K562 (cell line): ENCODE data around the gene PLCL1.

Source experiments
- ARID2 ChIP-seq: fragments of 450-650 bp; IDR thresholded peaks from 2 replicates; pipeline ENCODE4 v1.6.1; 2017; ENCODE audit warnings: antibody characterized with exemption, mild to moderate bottlenecking
- CTCF ChIP-seq, 3 experiments: IDR thresholded peaks in 2 of 3; conservative IDR thresholded peaks in 1 of 3; 2 replicates each; pipeline ENCODE4 v1.5.1; 2011 to 2012; ENCODE audit warnings: low read length in 3 of 3, mild to moderate bottlenecking in 3 of 3, control low read depth in 2 of 3, improper control_type of control experiment in 1 of 3, inconsistent platforms in 1 of 3, low read depth in 1 of 3, mixed read lengths in 1 of 3, moderate library complexity in 1 of 3; ENCODE audit not compliant: insufficient read depth in 2 of 3
- MXI1 ChIP-seq: IDR thresholded peaks from 2 replicates; pipeline ENCODE4 v1.6.1; 2011; ENCODE audit warnings: low read depth, mild to moderate bottlenecking, improper control_type of control experiment, low read length
- PRDM10 ChIP-seq: fragments of 450-650 bp; IDR thresholded peaks from 2 replicates; pipeline ENCODE4 v1.6.1; 2018; ENCODE audit not compliant: partially characterized antibody
- SIN3A ChIP-seq, 2 experiments: fragments of 150-350 bp in 1 of 2; IDR thresholded peaks; 2 replicates each; pipeline ENCODE4 v1.6.1; 2011 to 2016; ENCODE audit warnings: borderline replicate concordance in 2 of 2, low read depth in 2 of 2, low read length in 2 of 2, mild to moderate bottlenecking in 2 of 2, moderate library complexity in 2 of 2; ENCODE audit not compliant: control insufficient read depth in 1 of 2
- TCF7L2 ChIP-seq: fragments of 150-350 bp; IDR thresholded peaks from 2 replicates; pipeline ENCODE4 v1.6.1; 2016; ENCODE audit warnings: low read depth, mild to moderate bottlenecking, low read length, moderate library complexity
- YY1 ChIP-seq, 3 experiments: IDR thresholded peaks; 2 replicates each; pipeline ENCODE4 v1.6.1; 2011; ENCODE audit warnings: low read length in 2 of 3, mild to moderate bottlenecking in 2 of 3, moderate library complexity in 2 of 3, borderline replicate concordance in 1 of 3, control low read depth in 1 of 3, low read depth in 1 of 3; ENCODE audit not compliant: insufficient read depth in 3 of 3, insufficient replicate concordance in 2 of 3, control insufficient read depth in 1 of 3, insufficient read length in 1 of 3; ENCODE audit errors: extremely low read depth in 1 of 3
- ZBTB43 ChIP-seq: sonication (generic); formaldehyde crosslinking; IDR thresholded peaks from 2 replicates; pipeline ENCODE4 v1.8.0; 2023; ENCODE audit warnings: mild to moderate bottlenecking, missing genetic modification reagents

GRCh38 chr2:198164843-198165242 lies 360.4 kb downstream of the PLCL1 start:
- TF ChIP-seq YY1 (IDR thresholded peaks at IDR 0.05; ENCODE audit: borderline replicate concordance in 1 of 3, control insufficient read depth in 1 of 3, extremely low read depth in 1 of 3, insufficient read depth in 3 of 3, insufficient read length in 1 of 3, insufficient replicate concordance in 2 of 3, low read depth in 1 of 3, low read length in 2 of 3) (no peak), PRDM10 (no peak), MXI1 (no peak), ARID2 (no peak), ZBTB43 (no peak), SIN3A (IDR thresholded peaks at IDR 0.05; ENCODE audit: borderline replicate concordance in 2 of 2, control insufficient read depth in 1 of 2, low read depth in 2 of 2, low read length in 2 of 2) (no peak), CTCF (IDR thresholded peaks at IDR 0.05 in 2 of 3, conservative IDR thresholded peaks at IDR 0.05 in 1 of 3; ENCODE audit: insufficient read depth in 2 of 3, low read depth in 1 of 3, low read length in 3 of 3) (no peak), TCF7L2 (no peak)
